Activated CD8-positive, alpha-beta memory T cell treated with anti-CD3 and anti-CD28 coated beads for 48 hours (primary cell): ENCODE measurements around the gene CEP250.

ENCODE experiments used
- DNase-seq, 3 experiments: peaks; one replicate each; pipeline ENCODE4 v3.0.0-alpha.2; 2020; ENCODE audit warnings: low read depth in 2 of 3, low spot score in 2 of 3

Gene CEP250, protein sequence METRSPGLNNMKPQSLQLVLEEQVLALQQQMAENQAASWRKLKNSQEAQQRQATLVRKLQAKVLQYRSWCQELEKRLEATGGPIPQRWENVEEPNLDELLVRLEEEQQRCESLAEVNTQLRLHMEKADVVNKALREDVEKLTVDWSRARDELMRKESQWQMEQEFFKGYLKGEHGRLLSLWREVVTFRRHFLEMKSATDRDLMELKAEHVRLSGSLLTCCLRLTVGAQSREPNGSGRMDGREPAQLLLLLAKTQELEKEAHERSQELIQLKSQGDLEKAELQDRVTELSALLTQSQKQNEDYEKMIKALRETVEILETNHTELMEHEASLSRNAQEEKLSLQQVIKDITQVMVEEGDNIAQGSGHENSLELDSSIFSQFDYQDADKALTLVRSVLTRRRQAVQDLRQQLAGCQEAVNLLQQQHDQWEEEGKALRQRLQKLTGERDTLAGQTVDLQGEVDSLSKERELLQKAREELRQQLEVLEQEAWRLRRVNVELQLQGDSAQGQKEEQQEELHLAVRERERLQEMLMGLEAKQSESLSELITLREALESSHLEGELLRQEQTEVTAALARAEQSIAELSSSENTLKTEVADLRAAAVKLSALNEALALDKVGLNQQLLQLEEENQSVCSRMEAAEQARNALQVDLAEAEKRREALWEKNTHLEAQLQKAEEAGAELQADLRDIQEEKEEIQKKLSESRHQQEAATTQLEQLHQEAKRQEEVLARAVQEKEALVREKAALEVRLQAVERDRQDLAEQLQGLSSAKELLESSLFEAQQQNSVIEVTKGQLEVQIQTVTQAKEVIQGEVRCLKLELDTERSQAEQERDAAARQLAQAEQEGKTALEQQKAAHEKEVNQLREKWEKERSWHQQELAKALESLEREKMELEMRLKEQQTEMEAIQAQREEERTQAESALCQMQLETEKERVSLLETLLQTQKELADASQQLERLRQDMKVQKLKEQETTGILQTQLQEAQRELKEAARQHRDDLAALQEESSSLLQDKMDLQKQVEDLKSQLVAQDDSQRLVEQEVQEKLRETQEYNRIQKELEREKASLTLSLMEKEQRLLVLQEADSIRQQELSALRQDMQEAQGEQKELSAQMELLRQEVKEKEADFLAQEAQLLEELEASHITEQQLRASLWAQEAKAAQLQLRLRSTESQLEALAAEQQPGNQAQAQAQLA (N-terminal part only)

GRCh38 chr20:35454881-35455609 lies at the start of gene CEP250:
CEP250 (plus strand) TSS chr20:35455598; CDS start chr20:35462368, 6,770 bp downstream.
- peak; percentile 84 to 91 (median 91) for DNase-seq

- no peak for DNase-seq
Measured at GRCh38 chr20:35405775-35406174, 49.6 kb upstream of the CEP250 start.

GRCh38 chr20:35408270-35408669 lies 47.1 kb upstream of the CEP250 start:
- DNase-seq: no peak

GRCh38 chr20:35409542-35409941 lies 45.9 kb upstream of the CEP250 start:
- no peak for DNase-seq

DNA sequence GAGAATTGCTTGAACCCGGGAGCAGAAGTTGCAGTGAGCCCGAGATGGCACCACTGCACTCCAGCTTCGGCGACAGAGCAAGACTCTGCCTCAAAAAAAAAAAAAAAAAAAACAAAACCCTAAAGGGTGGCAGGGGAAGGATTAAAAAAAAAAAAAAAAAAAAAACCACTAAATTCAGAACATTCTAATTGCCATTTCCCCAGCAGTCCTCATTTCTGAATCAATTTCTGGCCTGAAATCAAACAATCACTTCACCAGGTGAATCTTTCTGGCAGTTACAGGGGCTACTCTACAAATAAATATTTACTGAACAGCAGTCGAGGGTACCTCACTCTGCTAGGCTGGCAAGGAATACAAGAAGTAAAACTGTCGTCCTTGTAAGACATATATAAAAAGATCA lies 44.8 kb upstream of the CEP250 start:
- no peak for DNase-seq

GRCh38 chr20:35421322-35421721 lies 34.1 kb upstream of the CEP250 start:
- DNase-seq: no peak

DNA sequence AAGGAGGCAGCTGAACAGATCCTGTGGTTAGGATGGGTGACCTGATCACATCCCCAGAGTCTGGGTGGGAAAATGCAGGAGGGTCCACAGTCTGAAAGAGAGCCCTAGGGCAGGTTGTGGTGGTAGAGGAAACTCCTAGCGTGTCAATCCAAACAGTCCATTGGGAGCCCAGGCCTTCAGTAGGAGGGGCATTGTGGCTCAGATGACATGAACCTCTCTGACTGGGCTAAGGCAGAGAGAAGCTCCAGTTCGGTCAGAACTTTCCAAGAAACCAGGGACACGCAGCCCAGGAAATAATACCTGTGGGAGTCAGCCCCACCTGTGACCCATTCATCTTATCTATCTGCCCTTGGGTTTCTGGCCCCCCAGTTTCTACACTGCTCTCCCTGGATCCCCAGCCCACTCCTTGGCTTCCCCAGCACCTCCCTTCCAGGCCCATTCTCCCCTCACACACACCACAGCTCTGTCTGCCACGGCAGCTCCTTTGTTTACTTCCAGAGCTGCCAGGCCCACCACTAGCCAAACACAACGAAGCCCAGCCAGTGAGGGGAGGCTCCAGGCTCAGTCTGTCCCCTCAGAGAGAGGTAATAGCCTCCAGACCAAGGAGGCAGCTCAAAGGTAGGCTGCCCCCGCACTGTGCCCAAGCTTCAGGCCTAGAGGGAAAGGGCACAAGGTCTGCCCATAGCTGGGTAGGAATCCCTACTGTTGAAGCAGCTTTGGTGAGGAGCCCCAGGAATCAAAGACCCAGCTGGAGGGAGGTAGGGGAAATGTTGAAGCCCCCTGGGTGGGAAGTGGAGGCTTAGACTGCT lies 23.6 kb upstream of the CEP250 start:
- DNase-seq: no peak

GRCh38 chr20:35432430-35432735 lies 23.0 kb upstream of the CEP250 start:
- no peak for DNase-seq

DNA sequence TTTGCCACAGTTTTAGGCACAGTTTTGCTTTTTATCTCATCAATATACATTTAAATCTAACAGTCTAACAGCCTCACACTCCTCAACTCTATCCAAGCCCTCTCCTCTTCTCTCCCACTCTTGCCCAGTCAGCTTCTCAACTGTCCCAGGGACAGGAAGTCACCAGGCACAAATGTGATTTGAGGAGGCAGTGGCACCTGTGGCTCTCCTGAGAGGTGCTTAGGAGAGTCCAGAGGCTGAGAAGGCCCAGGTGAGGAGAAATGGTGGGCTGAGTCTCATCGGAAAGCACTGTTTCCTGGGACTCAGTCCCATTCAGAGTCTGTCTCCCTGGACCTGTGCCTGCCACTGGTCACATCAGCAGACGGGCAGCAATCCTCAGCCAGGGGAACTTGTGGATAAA lies 22.1 kb upstream of the CEP250 start:
- DNase-seq: no peak

GRCh38 chr20:35434085-35435005 lies 21.1 kb upstream of the CEP250 start:
- DNase-seq: no peak

GRCh38 chr20:35436177-35436573 lies 19.2 kb upstream of the CEP250 start:
- no peak for DNase-seq

DNA sequence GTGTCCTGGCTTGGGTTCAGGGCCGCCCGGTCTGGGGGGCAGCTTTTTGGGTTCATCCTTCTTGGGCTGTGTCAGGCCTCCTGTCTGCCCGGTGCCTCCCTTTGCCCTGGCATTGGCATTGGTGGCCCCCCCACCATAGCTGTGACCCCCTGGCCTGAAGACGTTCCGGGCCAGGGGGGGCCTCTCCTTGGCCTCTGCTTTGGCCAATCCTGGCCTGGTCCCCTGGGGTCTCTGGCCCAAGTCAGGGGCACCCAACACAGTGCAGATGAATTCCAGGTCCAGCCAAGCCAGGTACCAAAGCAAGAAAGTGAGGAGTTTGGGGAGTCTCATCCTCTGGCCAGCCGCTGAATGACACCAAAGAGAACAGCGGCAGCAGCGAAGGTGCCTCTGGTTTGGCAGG lies 17.8 kb upstream of the CEP250 start:
- no peak for DNase-seq

DNA sequence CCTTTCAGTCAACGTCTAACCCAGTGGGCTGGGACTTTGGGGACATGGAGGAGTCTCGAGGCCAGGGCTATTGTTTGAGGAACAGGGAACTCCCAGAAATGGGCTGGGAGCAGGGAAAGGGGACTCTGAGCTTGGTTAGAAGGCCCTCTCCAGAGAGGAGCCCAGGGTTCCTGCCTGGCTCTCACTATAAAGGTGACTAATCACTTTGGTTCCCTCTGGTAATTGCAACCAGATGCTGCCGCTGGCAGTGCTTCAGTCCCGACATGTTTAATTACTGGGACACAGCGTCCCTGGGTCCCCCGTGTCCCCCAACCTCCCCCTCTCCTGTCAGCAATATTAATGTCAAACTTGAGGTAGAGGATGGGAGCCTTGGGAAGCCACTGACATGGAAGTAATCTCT lies 12.4 kb upstream of the CEP250 start:
- DNase-seq: no peak

DNA sequence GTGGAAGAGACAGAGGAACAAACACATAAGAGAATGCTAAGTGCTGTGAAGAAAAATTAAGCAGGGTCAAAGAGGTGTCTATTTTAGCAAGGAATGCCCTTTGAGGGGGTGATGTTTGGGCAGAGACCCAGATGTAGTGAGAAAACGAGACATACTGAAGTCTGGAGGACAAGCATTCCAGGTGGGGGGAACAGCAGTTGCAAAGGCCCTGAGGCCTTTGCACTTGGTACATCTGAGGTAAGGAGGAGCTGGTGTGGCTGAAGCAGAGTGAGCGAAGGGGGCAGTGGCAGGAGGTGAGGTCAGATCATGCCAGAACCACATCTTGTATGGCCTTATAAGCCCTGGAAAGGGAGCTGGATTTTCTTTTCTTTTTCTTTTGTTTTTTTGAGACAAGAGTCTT lies 11.2 kb upstream of the CEP250 start:
- DNase-seq: no peak

- no peak for DNase-seq
Measured at GRCh38 chr20:35446356-35447078, 8.9 kb upstream of the CEP250 start.

DNA sequence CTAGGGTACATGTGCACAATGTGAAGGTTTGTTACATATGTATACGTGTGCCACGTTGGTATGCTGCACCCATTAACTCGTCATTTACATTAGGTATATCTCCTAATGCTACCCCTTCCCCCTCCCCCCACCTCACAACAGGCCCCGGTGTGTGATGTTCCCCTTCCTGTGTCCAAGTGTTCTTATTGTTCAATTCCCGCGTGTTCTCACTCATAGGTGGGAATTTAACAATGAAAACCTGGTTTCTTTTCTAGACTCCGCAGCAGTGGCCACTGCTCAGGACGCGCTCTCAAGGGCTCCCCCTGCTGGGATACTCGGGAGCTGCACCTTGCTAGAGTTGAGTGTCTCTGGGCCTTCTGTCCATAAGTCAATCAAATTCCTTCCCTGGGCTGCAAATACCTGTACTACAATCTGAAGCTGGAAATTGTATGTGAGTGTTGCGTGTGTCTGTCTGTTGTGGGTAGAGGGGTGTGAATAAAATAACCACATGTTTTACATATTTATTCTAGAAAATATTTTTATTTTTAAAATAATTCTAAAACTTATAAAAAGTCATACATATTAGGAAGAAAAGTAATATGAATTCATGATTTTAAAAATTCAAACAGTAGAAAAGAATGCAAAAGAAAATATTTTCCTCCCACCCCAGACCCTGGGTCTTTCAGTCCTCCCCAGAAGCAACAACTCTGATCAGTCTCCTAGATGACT lies 8.2 kb upstream of the CEP250 start:
- peak; percentile 75 to 97 (median 97) for DNase-seq

DNA sequence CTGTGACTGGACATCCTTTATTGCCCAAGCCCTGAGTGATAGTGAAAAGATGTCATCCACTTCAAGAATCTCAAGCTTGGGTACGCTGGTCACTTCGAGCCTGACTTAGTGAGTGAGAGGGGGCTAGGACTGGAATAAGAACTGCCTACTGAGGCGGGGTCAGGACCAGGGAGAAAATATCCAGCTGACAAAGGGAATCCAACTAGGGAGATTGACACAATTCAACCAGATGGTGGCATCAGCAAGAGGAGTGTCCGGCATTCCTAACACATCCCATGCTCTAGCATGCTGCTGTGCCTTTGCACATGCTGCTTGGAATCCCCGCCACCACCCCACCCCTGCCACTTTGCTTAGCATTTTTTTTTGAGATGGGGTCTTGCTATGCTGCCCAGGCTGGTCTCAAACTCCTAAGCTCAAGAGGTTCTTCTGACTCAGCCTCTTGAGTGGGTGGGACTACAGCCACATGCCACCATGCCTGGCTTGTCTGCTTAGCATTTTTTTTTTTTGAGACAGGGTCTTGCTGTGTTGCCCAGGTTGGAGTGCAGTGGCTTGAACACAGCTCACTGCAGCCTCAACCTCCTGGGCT lies 6.5 kb upstream of the CEP250 start:
- no peak for DNase-seq
